Thymus (tissue), 11 donors: ENCODE results near the gene CTSW. TPM values are rescaled to one million over a fixed set of nuclear protein-coding genes. Genes with fewer than 3 reads are reported as not detected.

Source experiments
- DNase-seq, 9 donors: peaks; one replicate each; pipeline ENCODE4 v3.0.0-alpha.2; 2013; ENCODE audit warnings: low spot score in 9 of 9, low read depth in 6 of 9, missing footprints in 1 of 9
- H3K27ac ChIP-seq, 2 donors: one replicate each; pipeline ENCODE4 v1.5.1; 2013; ENCODE audit warnings: control low read depth in 1 of 2, low read depth in 1 of 2, low read length in 1 of 2, mild to moderate bottlenecking in 1 of 2, moderate library complexity in 1 of 2
- H3K27me3 ChIP-seq, 2 donors: one replicate each; pipeline ENCODE4 v1.5.1; 2013; ENCODE audit warnings: low read length in 1 of 2; ENCODE audit not compliant: control insufficient read depth in 2 of 2, insufficient read depth in 1 of 2
- H3K36me3 ChIP-seq, 2 donors: one replicate each; pipeline ENCODE4 v1.5.1; 2013; ENCODE audit warnings: low read length in 1 of 2, mild to moderate bottlenecking in 1 of 2, moderate library complexity in 1 of 2; ENCODE audit not compliant: control insufficient read depth in 2 of 2, insufficient read depth in 2 of 2
- H3K4me1 ChIP-seq, 2 donors: one replicate each; pipeline ENCODE4 v1.5.1; 2013; ENCODE audit warnings: low read length in 2 of 2; ENCODE audit not compliant: control insufficient read depth in 2 of 2, insufficient read depth in 2 of 2
- H3K4me3 ChIP-seq, 2 donors: one replicate each; pipeline ENCODE4 v1.5.1; 2013; ENCODE audit warnings: low read length in 2 of 2, control low read depth in 1 of 2, mild to moderate bottlenecking in 1 of 2
- H3K9me3 ChIP-seq, 2 donors: one replicate each; pipeline ENCODE4 v1.5.1; 2013; ENCODE audit warnings: low read length in 1 of 2, mild to moderate bottlenecking in 1 of 2; ENCODE audit not compliant: control insufficient read depth in 2 of 2, insufficient read depth in 1 of 2
- WGBS: extraction: QIAGEN DNeasy Blood & Tissue Kit; methylation state at CpG from one replicate; pipeline ENCODE4 v1.1.7; 2013; 5-methylcytosine and 5-hydroxymethylcytosine counted together
- polyA plus RNA-seq: library from polyadenylated mRNA; stranded (reverse); fragments of 200-250 nt; gene quantifications from one replicate; pipeline ENCODE4 v1.2.3, GENCODE V29; 2013
- total RNA-seq: library from RNA; stranded (reverse); fragments of 120-200 nt; gene quantifications from one replicate; pipeline ENCODE4 v1.2.4, GENCODE V29; 2013
- donor health status: healthy.

The CTSW gene
- total and polyA plus RNA-seq, 2 donors, result 4.2 to 18.5 TPM

DNA sequence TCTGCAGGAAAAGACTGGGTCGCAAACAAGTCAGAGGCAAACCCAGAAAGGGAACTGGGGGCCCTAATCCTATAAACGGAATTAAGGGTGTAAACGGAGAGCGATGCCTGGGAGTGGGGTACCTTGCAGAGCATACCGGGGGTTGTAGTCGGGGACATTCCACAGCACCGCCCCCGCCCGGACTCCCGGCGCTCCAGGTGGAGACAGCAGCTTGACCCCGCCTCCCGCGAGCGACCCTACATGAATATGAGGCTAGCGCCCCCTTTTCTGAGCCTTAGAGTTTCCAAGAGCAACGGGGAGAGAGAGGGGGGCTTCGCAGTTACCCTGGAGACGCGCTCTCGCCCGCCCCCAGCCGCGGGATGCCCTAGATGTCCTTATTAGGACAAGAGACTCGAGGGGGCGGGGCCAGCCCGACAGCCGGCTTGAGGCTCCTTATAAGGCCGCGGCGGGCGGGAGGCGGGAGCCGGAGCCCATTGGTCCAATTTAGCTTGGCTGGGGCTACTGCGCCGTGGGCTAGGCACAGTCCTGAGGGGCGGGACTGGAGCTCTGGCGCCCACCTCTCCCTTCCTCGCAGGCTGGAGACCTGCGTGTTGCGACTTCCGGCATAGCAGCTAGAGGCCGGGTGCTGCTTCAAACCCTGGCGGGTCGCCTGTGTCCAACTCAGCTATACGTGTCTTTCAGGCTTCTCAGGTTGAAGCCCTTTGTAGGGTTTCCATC lies 20.4 kb upstream of the CTSW start:
- H3K27ac ChIP-seq, result peak overlapping the region; percentile 97 to 99
- H3K4me1 ChIP-seq, result peaks cover 22 to 45% of the 10 kb centered on the region in 2 donors
- WGBS, result under 1% methylated on average over 46 of the region's 46 CpGs

DNA sequence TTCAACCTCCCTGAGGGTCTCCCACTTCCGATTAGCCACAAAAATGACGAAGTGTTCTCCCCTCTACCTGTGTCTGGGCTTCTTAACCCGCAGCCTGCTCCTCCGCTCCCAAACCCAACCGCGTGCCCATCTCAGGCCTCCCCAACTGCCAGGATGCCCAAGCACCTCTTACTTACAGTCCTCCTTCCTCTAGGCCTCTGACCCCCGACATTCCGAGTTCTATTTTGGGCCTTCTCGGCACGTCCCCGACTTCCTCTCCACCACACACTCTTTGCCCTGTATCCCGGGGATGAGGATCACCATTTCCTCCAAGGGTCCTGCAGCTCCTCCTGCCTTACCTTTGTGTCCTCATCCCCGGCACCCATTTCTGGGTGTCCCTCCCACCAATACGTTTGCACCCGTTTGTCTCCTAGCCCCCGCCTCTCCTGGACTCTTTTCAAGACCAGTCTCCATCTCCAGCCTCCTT lies 19.8 kb upstream of the CTSW start:
- DNase-seq, result no peak
- Histone ChIP-seq H3K36me3 (peaks cover 50 to 54% of the 10 kb centered on the region in 2 donors), H3K27ac (peak overlapping the region; percentile 97 to 99), H3K9me3 (peaks cover 0 to 8% of the 10 kb centered on the region in 2 donors), H3K27me3 (no peaks in the 10 kb centered on the region), H3K4me1 (peaks cover 22 to 45% of the 10 kb centered on the region in 2 donors), H3K4me3 (peak overlapping the region; percentile 75 to 93)
- under 1% methylated on average over 16 of the region's 16 CpGs for WGBS

More for the DNA sequence above, 20.4 kb upstream of the CTSW start:
- peaks cover 0 to 8% of the 10 kb centered on the region in 2 donors for H3K9me3 ChIP-seq
- peak overlapping the region; percentile 75 to 93 for H3K4me3 ChIP-seq
- peaks cover 50 to 54% of the 10 kb centered on the region in 2 donors for H3K36me3 ChIP-seq
- no peaks in the 10 kb centered on the region for H3K27me3 ChIP-seq
- peak; percentile 95 to 100 (median 98) for DNase-seq

GRCh38 chr11:65860278-65861164 lies 19.1 kb upstream of the CTSW start, which contains the start of gene MUS81:
Gene MUS81, plus strand, starts transcription at chr11:65860433. Its CDS starts 321 bp downstream, at chr11:65860754.
- peaks cover 18 to 43% of the 10 kb centered on the region in 2 donors for H3K4me1 ChIP-seq
- WGBS, result under 1% methylated on average over 78 of the region's 78 CpGs
- H3K4me3 ChIP-seq, result peak within 1 kb of the TSS; percentile 75 to 93

DNA sequence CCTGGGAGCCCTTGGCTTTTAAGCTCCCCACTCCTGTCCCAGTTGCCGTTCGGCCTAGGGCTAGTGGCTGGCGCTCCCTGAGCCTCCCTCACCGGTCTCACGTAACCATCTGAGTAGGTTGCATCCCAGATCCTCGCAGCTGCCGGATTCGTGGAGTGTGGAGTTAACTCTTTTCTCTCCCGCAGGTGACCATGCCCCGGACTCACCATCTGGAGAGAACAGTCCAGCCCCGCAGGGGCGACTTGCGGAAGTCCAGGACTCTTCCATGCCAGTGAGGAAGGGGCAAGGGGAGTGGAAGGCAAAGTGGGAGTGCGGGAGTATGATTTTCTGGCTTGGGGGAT lies 18.5 kb upstream of the CTSW start:
- Histone ChIP-seq H3K4me3 (peak overlapping the region; percentile 75 to 93), H3K27me3 (no peaks in the 10 kb centered on the region), H3K27ac (peak overlapping the region; percentile 97 to 99), H3K4me1 (peaks cover 15 to 37% of the 10 kb centered on the region in 2 donors), H3K9me3 (peaks cover 0 to 8% of the 10 kb centered on the region in 2 donors), H3K36me3 (peaks cover 50 to 54% of the 10 kb centered on the region in 2 donors)
- 23% methylated on average over 14 of the region's 14 CpGs for WGBS
- DNase-seq, result no peak

More at GRCh38 chr11:65860278-65861164, 19.1 kb upstream of the CTSW start, which contains the start of gene MUS81:
- H3K36me3 ChIP-seq, result peaks cover 50 to 54% of the 10 kb centered on the region in 2 donors
- no peaks in the 10 kb centered on the region for H3K27me3 ChIP-seq
- DNase-seq, result peak; percentile 92 to 99 (median 96)
- peaks cover 0 to 8% of the 10 kb centered on the region in 2 donors for H3K9me3 ChIP-seq
- peak within 1 kb of the TSS; percentile 97 to 99 for H3K27ac ChIP-seq

DNA sequence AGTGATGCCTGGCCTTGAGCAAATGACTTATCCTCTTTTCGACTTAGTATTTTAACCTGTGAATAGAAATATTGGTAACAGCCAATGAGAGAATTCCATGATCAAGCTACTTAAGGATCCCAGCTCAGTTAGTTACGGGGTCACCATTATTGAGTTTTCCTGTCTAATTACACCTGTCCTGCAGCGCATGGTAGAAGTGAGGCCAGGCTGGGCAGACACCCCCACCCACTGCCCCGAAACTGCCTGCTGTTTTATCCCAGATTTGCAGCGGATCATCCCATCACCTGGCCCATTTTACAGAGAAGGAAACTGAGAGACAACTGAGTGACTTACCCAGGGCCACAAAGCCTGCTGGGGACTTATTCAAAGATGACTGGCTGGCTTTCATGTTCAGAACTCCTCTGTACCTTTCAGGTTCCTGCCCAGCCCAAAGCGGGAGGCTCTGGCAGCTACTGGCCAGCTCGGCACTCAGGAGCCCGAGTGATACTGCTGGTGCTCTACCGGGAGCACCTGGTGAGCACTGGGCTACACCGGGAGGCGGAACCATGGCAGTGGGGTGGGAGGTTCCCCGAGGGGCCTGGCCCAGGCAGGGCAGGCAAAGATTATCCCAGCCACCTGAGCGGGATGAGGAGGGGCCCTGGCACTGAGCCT lies 18.0 kb upstream of the CTSW start:
- H3K36me3 ChIP-seq, result peaks cover 50 to 54% of the 10 kb centered on the region in 2 donors
- H3K4me3 ChIP-seq, result peak overlapping the region; percentile 75 to 93
- peaks cover 0 to 8% of the 10 kb centered on the region in 2 donors for H3K9me3 ChIP-seq
- DNase-seq, result no peak
- 96% methylated on average over 13 of the region's 13 CpGs for WGBS
- H3K27ac ChIP-seq, result no peak overlapping the region
- peaks cover 10 to 32% of the 10 kb centered on the region in 2 donors for H3K4me1 ChIP-seq
- H3K27me3 ChIP-seq, result no peaks in the 10 kb centered on the region

- peaks cover 0 to 8% of the 10 kb centered on the region in 2 donors for H3K9me3 ChIP-seq
- 90% methylated on average over 5 of the region's 5 CpGs for WGBS
- no peaks in the 10 kb centered on the region for H3K27me3 ChIP-seq
- no peak overlapping the region for H3K4me3 ChIP-seq
- H3K27ac ChIP-seq, result no peak overlapping the region
- H3K36me3 ChIP-seq, result peaks cover 56 to 59% of the 10 kb centered on the region in 2 donors
- peaks cover 10 to 34% of the 10 kb centered on the region in 2 donors for H3K4me1 ChIP-seq
- no peak for DNase-seq
Measured at GRCh38 chr11:65862191-65862735, 17.4 kb upstream of the CTSW start.

DNA sequence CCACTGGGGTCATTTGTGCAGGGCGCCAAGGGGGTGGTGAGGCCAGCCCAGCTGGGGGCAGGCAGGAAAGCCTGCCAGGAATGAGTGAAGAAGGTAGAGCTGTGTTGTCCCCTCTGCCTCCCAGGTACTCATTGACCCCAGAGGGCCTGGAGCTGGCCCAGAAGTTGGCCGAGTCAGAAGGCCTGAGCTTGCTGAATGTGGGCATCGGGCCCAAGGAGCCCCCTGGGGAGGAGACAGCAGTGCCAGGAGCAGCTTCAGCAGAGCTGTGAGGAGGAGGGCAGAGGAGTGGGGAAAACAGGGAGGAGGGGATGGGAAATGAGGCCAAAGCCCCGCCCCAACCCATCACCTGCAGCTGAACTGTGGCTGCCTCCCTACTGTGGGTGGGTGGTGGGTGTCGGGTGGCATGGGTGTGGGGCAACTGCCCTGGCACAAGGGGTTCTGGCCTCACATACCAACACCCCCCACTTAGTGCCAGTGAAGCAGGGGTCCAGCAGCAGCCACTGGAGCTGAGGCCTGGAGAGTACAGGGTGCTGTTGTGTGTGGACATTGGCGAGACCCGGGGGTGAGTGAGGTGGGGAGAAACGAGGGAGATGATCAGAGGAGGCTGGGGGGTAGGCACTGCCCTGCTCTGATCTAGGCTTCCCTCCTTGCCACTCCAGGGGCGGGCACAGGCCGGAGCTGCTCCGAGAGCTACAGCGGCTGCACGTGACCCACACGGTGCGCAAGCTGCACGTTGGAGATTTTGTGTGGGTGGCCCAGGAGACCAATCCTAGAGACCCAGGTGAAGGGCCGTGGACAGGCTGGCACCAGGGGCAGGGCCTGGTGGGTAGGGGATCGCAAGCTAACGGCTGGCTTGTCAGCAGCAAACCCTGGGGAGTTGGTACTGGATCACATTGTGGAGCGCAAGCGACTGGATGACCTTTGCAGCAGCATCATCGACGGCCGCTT lies 16.4 kb upstream of the CTSW start:
- Histone ChIP-seq H3K4me3 (no peak overlapping the region), H3K9me3 (peaks cover 0 to 8% of the 10 kb centered on the region in 2 donors), H3K27me3 (no peaks in the 10 kb centered on the region), H3K36me3 (peaks cover 57 to 66% of the 10 kb centered on the region in 2 donors), H3K4me1 (peaks cover 10 to 36% of the 10 kb centered on the region in 2 donors), H3K27ac (no peak overlapping the region)
- DNase-seq, result no peak
- 98% methylated on average over 24 of the region's 24 CpGs for WGBS
